Right lobe of liver (tissue), 6 donors: ENCODE measurements around the gene PSMB10. TPM values are rescaled to one million over a fixed set of nuclear protein-coding genes. Genes with fewer than 3 reads are reported as not detected.

Experiments used
- ATAC-seq, 4 donors: fragments of 200-7000 bp; cut with Tn5 transposase; one replicate each; pipeline ENCODE4 v1.9.1; 2020; ENCODE audit warnings: mild to moderate bottlenecking in 4 of 4, moderate library complexity in 4 of 4
- DNase-seq, 3 donors: peaks; one replicate each; pipeline ENCODE4 v3.0.0-alpha.2; 2020
- H3K27ac ChIP-seq, 3 donors: fragments of 200-600 bp; one replicate each; pipeline ENCODE4 v1.8.0; 2022
- H3K27me3 ChIP-seq, 2 donors: fragments of 200-600 bp; one replicate each; pipeline ENCODE4 v1.8.0; 2022
- H3K36me3 ChIP-seq, 4 donors: fragments of 200-600 bp; sonication (generic) in 1 of 4; one replicate each; pipeline versions ENCODE4 v1.5.1 to v1.8.0; 2017 to 2022; ENCODE audit warnings: control low read depth in 1 of 4
- H3K4me1 ChIP-seq, 4 donors: fragments of 200-600 bp; sonication (generic) in 1 of 4; one replicate each; pipeline versions ENCODE4 v1.5.1 to v1.8.0; 2017 to 2022; ENCODE audit warnings: control low read depth in 1 of 4
- H3K4me3 ChIP-seq, 3 donors: fragments of 200-600 bp; one replicate each; pipeline ENCODE4 v1.8.0; 2022
- H3K9me3 ChIP-seq, 4 donors: fragments of 200-600 bp; sonication (generic) in 1 of 4; one replicate each; pipeline versions ENCODE4 v1.5.1 to v1.8.0; 2017 to 2022; ENCODE audit warnings: control low read depth in 1 of 4
- POLR2A ChIP-seq: fragments of 450-650 bp; IDR thresholded peaks from one replicate; pipeline ENCODE4 v1.6.1; 2017; ENCODE audit warnings: antibody characterized with exemption, mild to moderate bottlenecking
- WGBS: methylation state at CpG from one replicate; pipeline ENCODE4 v1.1.6; 2018; ENCODE audit warnings: low coverage, low lambda C conversion rate; ENCODE audit not compliant: insufficient coverage; ENCODE audit errors: missing lambda C conversion rate; 5-methylcytosine and 5-hydroxymethylcytosine counted together
- intact Hi-C, 2 donors: fragments of 100-400 bp; cut with DNase I; formaldehyde crosslinking; loops; one replicate each; pipeline versions ENCODE4 v1.11.2 to v1.14.1; 2022
- total RNA-seq, 6 experiments: library from RNA; depleted of rRNA in 2 of 6; stranded (reverse); fragments of >200 nt in 2 of 6; fragmentation: NEBNext Ultra II Directional in 3 of 6; extraction: Animal tissue kit (Norgen Biotek cat#: 25700) in 3 of 6; gene quantifications; one replicate each; pipeline versions ENCODE4 v1.1.0 to v1.2.4, GENCODE V29; 2016 to 2023
- TF ChIP-seq, protein P1 (sequence below), 4 donors: fragments of 200-600 bp in 3 of 4; fragments of 450-650 bp in 1 of 4; IDR thresholded peaks; one replicate each; pipeline versions ENCODE4 v1.5.1 to v1.8.0; 2016 to 2022; ENCODE audit warnings: antibody characterized with exemption in 4 of 4, mild to moderate bottlenecking in 2 of 4
- donor health status: DM: no; HTN: yes; CAD: no.
- donor health status: DM: no; HTN: no; CAD: no.
- donor health status: DM: no; HTN: no; CAD: no.
- donor health status: DM: no; HTN: yes; CAD: no.
- donor health status: DM: no; HTN: yes; CAD: no.

PSMB10 gene
- total RNA-seq, 6 experiments from 2014 or later: 19.0 to 39.6 (median 22.7) TPM

DNA sequence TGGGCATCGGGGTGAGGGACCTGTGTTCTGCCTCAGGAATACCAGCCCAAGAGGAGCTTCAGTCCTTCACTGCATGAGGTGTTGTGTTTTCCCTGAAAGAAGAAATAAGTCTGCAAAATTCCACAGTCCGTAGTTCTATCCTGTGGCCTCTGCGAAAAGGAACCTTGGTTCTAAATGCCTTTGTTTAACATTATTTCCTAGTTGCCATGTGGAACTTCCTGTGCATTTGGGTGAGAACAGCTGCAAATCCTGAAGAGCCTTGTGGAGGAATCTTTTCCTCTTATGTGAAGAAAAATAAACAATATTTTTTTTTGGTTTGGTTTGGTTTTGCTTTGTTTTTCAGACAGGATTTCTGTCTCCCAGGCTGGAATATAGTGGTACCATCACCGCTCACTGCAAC, 33.8 kb downstream of the PSMB10 start:
- H3K4me1 ChIP-seq: peaks cover 0 to 24% (median 10%) of the 10 kb centered on the region in 4 donors
- no peaks in the 10 kb centered on the region for H3K36me3 ChIP-seq
- H3K9me3 ChIP-seq: no peaks in the 10 kb centered on the region
- no peaks in the 10 kb centered on the region for H3K27me3 ChIP-seq
- WGBS: 70% methylated on average over 3 of the region's 4 CpGs
- ATAC-seq (no peak), DNase-seq (no peak)
- intact Hi-C loops: no loop called here
- TF ChIP-seq POLR2A: no peak
- TF ChIP-seq, protein P1, sequence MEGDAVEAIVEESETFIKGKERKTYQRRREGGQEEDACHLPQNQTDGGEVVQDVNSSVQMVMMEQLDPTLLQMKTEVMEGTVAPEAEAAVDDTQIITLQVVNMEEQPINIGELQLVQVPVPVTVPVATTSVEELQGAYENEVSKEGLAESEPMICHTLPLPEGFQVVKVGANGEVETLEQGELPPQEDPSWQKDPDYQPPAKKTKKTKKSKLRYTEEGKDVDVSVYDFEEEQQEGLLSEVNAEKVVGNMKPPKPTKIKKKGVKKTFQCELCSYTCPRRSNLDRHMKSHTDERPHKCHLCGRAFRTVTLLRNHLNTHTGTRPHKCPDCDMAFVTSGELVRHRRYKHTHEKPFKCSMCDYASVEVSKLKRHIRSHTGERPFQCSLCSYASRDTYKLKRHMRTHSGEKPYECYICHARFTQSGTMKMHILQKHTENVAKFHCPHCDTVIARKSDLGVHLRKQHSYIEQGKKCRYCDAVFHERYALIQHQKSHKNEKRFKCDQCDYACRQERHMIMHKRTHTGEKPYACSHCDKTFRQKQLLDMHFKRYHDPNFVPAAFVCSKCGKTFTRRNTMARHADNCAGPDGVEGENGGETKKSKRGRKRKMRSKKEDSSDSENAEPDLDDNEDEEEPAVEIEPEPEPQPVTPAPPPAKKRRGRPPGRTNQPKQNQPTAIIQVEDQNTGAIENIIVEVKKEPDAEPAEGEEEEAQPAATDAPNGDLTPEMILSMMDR (IDR thresholded peaks at IDR 0.05): no peak
- no peak overlapping the region for H3K4me3 ChIP-seq
- H3K27ac ChIP-seq: no peak overlapping the region

- no peak overlapping the region for H3K4me3 ChIP-seq
- H3K36me3 ChIP-seq: no peaks in the 10 kb centered on the region
- no peaks in the 10 kb centered on the region for H3K27me3 ChIP-seq
- DNase-seq (no peak), ATAC-seq (peak in 3 of 4 donors; percentile 12 to 53 (median 19))
- WGBS: 55% methylated on average over 4 of the region's 5 CpGs
- H3K9me3 ChIP-seq: no peaks in the 10 kb centered on the region
- peaks cover 0 to 20% (median 5%) of the 10 kb centered on the region in 4 donors for H3K4me1 ChIP-seq
- intact Hi-C loops: no loop called here
- no peak overlapping the region for H3K27ac ChIP-seq
- TF ChIP-seq POLR2A: no peak
- TF ChIP-seq, protein P1 (IDR thresholded peaks at IDR 0.05): no peak
These were observed 34.9 kb downstream of the PSMB10 start for GRCh38 chr16:67901734-67902133.

DNA sequence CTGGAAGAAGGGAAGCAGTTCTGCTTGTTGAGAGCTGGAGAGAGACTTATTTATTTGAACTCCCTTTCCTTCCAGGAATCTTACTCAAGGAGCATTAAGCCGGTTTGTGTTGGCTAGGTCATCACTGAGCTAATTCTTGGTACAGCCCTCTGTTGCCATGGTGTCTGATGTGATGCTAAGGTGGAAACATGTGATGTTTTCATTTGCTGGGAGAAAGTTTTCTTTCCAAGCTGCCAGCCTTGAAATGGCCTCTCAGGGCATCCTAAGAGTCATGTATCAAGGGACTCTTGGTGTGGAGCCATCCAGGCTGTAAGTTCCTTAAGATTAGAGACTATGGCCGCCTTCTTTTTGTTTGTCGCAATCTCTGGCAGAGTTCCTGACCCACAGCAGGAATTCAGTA, 39.4 kb downstream of the PSMB10 start:
- peaks cover 0 to 18% (median 4%) of the 10 kb centered on the region in 4 donors for H3K4me1 ChIP-seq
- ATAC-seq (no peak), DNase-seq (no peak)
- H3K4me3 ChIP-seq: no peak overlapping the region
- no peaks in the 10 kb centered on the region for H3K27me3 ChIP-seq
- TF ChIP-seq POLR2A: no peak
- TF ChIP-seq, protein P1 (IDR thresholded peaks at IDR 0.05): no peak
- intact Hi-C loops: no loop called here
- 71% methylated on average over 1 of the region's 3 CpGs for WGBS
- H3K27ac ChIP-seq: no peak overlapping the region
- no peaks in the 10 kb centered on the region for H3K9me3 ChIP-seq
- no peaks in the 10 kb centered on the region for H3K36me3 ChIP-seq

DNA sequence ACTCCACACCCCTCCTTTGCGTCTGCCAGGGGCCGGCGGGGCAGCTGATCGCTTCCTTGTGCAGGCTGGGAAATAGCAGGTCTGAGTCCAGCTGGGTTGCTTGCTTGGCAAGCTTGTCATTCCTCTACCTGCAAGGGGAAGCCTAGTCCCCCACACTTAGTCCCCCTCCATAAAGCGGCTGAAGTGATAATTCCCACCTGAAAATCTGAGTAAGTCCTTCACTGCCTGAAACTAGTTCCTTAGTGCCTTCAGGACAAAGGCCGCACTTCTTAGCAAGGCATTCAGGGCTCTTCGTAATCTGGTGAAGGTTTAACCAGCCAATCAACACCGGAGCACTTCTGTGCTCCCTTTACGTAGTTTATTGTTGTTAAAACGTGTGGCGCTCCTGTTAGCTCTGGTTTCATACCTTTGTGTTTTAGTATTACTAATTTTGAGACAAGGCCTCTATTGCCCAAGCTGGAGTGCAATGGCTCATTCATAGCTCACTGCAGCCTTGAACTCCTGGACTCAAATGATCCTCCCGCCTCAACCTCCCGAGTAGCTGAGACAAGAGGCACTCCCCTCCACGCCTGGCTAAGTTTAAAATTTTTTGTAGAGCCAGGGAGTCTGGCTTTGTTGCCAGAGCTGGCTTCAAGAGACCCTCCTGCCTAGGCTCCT, 42.8 kb downstream of the PSMB10 start:
- no peaks in the 10 kb centered on the region for H3K9me3 ChIP-seq
- intact Hi-C loops: no loop called here
- no peaks in the 10 kb centered on the region for H3K27me3 ChIP-seq
- peak overlapping the region; percentile 87 to 97 (median 96) for H3K4me3 ChIP-seq
- DNase-seq (no peak), ATAC-seq (no peak)
- H3K4me1 ChIP-seq: peaks cover 0 to 14% (median 4%) of the 10 kb centered on the region in 4 donors
- 9% methylated on average over 14 of the region's 14 CpGs for WGBS
- TF ChIP-seq POLR2A: no peak
- TF ChIP-seq, protein P1 (IDR thresholded peaks at IDR 0.05): no peak
- H3K27ac ChIP-seq: peak overlapping the region; percentile 92 to 95 (median 92)
- no peaks in the 10 kb centered on the region for H3K36me3 ChIP-seq
